Fibroblast of villous mesenchyme (primary cell): Measurements from ENCODE around the gene CTDSPL2. TPM values are rescaled to one million over a fixed set of nuclear protein-coding genes. Genes with fewer than 3 reads are reported as not detected.
"Not testable (repeated sequence)": the region's sequence is repeated elsewhere in the genome, so short reads cannot be mapped to it uniquely, and the experiment has no call there.

Source experiments
- DNase-seq: peaks from one replicate; pipeline ENCODE4 v3.0.0-alpha.2; 2010; ENCODE audit warnings: low read depth
- H3K4me3 ChIP-seq: 2 replicates; pipeline ENCODE4 v1.5.1; 2011; ENCODE audit warnings: low read depth, mild to moderate bottlenecking, low read length
- total RNA-seq: library from RNA; depleted of rRNA; stranded (reverse); fragments of >200 nt; gene quantifications from 2 replicates; pipeline ENCODE4 v1.2.3, GENCODE V29; 2012
- TF ChIP-seq, protein P1 (sequence below): IDR thresholded peaks from 2 replicates; pipeline ENCODE4 v1.5.1; 2012; ENCODE audit warnings: low read depth, mild to moderate bottlenecking, low read length; ENCODE audit not compliant: insufficient read depth

The CTDSPL2 gene
- total RNA-seq, 1 donor = 57.9 TPM

DNA sequence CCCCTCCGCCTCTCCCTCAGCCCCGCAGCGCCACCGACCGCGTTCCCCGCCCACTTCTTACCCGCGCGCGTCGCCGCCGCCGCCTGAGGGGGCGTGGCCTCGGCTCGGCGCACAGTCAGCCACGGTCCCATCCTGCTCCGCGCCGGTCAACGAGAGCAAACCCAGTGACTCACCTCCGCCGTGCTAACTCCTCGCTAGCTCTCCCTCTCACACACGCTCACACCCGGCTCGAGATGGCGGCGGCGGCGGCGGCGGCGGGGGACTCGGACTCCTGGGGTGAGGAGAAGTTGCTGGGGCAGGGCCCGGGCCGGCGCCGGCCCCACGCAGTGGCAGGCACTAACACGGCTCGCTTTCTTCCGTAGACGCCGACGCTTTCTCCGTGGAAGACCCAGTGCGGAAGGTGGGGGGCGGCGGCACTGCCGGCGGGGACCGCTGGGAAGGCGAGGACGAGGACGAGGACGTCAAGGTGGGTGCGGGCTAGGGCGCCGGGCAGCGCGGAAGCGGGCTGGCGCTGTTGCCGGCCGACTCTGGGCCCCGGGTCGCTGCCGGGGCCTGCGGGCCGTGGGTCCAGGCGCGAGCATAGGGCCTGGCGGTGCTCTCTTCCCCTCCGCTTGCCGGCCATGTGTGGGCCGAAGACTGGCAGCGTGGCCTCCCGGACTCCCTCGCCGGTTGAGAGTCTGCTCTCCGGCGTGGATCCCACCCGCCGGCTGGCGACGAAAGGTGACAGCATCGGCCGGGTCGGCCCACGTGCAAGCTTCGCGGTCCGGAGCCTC, 109.7 kb downstream of the CTDSPL2 start, which contains the start of gene EIF3J:
TSS of gene EIF3J (plus strand) at position 186 of the 773 bp plus-strand sequence. CDS start at position 234, 48 bp downstream.
- DNase-seq = peak; percentile 97
- TF ChIP-seq, protein P1, sequence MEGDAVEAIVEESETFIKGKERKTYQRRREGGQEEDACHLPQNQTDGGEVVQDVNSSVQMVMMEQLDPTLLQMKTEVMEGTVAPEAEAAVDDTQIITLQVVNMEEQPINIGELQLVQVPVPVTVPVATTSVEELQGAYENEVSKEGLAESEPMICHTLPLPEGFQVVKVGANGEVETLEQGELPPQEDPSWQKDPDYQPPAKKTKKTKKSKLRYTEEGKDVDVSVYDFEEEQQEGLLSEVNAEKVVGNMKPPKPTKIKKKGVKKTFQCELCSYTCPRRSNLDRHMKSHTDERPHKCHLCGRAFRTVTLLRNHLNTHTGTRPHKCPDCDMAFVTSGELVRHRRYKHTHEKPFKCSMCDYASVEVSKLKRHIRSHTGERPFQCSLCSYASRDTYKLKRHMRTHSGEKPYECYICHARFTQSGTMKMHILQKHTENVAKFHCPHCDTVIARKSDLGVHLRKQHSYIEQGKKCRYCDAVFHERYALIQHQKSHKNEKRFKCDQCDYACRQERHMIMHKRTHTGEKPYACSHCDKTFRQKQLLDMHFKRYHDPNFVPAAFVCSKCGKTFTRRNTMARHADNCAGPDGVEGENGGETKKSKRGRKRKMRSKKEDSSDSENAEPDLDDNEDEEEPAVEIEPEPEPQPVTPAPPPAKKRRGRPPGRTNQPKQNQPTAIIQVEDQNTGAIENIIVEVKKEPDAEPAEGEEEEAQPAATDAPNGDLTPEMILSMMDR = no peak
- H3K4me3 ChIP-seq = peak within 1 kb of the TSS; percentile 89

DNA sequence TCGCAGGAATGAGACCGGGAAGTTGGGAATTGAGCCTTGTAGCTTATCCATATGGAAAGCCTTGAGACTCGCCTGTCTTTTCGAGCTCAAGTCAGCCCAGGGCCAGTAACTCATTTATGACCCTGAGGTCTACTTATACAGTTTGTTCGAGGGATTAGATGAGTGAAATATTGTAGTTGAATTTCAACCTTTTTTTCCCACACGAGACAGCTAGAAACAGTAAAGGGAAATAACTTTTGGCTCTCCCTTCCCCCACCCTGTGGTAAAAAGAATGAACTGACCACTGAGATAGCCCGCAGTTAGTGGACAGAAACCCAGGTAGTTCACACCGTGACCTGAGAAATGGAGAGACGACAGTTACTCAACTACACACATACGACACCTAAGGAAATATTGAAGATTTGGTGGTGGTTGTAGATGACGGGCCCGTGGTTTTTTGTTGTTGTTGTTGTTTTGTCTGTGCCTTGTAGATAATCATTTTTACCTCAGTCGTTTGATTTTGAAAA, 110.4 kb downstream of the CTDSPL2 start:
- peak overlapping the region; percentile 83 for H3K4me3 ChIP-seq
- TF ChIP-seq, protein P1 = no peak
- DNase-seq = peak; percentile 61

DNA sequence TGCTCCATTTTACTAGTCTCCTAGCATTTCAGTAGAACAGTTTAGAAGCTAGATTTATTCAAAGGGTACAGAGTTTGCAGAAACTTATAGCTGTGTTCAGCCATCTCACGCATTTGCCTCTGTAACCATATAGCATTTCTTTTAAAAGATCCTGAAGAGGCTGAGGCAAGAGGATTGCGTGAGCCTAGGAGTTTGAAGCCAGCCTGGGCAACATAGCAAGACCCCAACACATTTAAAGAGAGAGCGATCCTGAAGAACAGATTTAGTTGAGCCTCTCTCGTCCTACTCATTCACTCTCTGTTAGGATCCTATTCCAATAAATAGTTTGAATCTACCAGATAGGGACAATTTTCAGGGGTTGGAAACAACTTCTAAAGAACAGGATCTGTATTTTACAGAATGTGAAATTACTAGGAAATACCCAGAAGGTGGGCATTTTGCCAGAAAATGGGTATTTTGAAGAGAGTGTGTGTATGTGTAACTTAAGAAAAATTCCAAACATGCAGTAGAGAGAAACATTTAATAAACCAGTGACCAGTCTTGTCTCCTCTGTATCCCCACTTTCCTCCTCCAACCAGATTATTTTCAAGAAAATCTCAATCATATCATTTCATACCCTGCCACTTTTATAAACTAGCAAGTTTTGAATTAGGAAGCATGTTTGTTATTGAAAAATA, 114.0 kb downstream of the CTDSPL2 start:
- TF ChIP-seq, protein P1 = no peak
- peak overlapping the region; percentile 6 for H3K4me3 ChIP-seq
- peak; percentile 86 for DNase-seq

DNA sequence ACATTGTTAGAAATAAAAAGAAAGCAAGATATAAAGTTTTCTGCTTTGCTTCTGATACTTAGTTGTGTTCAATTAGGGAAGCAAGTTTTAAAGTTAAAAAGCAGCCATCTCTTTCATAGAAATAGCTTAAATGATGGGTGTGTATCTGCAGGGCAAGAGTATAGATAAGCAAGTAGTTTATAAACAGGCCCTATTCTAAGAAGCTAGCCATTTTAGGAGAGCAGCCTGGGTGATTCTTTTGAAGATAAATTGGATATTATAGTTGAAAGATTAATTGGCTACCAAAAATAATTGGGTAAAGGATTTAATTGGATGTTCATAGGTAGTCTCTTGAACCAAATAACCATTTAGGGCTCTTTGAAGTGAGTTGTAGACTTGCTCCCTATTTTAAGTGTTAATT, 115.2 kb downstream of the CTDSPL2 start:
- DNase-seq = no peak
- TF ChIP-seq, protein P1 = no peak
- no peak overlapping the region for H3K4me3 ChIP-seq

DNA sequence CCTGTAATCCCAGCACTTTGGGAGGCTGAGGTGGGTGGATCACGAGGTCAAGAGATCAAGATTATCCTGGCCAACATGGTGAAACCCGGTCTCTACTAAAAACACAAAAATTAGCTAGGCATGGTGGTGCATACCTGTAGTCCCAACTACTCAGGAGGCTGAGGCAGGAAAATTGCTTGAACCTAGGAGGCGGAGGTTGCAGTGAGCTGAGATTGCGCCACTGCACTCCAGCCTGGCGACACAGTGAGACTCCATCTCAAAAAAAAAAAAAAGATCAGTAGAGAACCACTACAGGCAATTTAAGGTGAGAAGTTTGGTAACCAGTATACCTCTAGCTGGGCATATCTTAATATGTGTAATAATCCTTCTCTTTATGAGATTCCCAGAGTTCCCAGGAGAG, 117.3 kb downstream of the CTDSPL2 start:
- H3K4me3 ChIP-seq, DNase-seq: not testable (repeated sequence)

DNA sequence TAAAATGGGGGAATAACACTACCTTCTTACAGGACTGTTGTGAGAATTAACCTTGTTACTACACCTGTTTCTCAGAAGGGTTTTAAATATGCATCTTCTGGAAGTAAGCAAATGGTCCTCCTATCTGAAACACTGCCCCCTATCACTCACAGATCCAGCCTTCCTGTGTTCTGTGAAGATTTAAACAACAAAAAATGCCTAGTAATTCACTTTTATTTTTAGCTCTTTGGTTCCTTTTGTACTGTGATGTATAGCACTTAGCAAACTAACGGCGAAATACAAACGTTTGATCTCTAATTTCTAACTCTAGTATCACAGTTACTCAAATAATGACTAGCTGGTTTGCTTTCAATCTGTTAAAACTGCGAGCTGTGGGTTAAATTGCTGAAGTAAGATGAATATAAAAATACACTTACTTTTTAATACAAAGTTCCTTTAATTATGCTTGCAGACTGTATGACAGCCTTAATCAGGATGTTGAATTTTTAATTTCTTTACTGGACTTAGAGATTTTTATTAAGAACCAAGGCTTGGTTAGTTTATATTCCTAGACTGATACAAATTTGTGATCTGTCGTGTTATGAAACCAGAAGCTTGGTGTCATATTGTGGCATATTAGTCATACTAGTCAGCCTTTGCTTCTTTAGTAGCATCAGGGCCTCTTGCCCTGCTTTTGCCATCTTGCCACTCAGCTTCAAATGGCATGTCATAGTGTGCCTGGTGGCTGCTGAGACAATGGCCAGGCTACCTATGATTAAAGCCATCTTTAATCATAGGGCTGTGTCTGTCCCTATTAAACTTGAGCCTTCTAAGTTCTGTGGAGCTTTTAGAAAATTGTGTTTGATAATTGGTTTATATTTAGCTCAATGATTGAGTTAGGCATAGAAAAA, 118.7 kb downstream of the CTDSPL2 start:
- peak; percentile 39 for DNase-seq
- H3K4me3 ChIP-seq = no peak overlapping the region
- TF ChIP-seq, protein P1 = peak; percentile 48

DNA sequence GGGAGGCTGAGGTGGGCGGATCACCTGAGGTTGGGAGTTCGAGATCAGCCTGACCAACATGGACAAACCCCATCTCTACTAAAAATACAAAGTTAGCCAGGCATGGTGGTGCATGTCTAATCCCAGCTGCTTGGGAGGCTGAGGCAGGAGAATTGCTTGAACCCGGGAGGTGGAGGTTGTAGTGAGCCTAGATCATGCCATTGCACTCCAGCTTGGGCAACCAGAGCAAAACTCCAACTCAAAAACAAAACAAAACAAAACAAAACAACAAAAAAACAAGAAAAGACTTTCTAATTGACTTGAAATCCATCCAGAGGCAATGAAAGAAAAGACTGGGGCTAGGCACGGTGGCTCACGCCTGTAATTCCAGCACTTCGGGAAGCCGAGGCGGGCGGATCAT, 121.7 kb downstream of the CTDSPL2 start:
- not testable (repeated sequence) for DNase-seq

More for the DNA sequence above, 121.7 kb downstream of the CTDSPL2 start:
- not testable (repeated sequence) for H3K4me3 ChIP-seq
